SK-N-SH (cell line): ENCODE results near the gene TMEM243.

Source experiments
- CTCF ChIP-seq: fragments of 200-600 bp; sonication (generic); IDR thresholded peaks from 2 replicates; pipeline ENCODE4 v1.6.1; 2017; ENCODE audit warnings: antibody characterized with exemption, mild to moderate bottlenecking, moderate library complexity
- MXI1 ChIP-seq: IDR thresholded peaks from 2 replicates; pipeline ENCODE4 v1.6.1; 2012; ENCODE audit warnings: mild to moderate bottlenecking, low read depth, low read length, improper control_type of control experiment

GRCh38 chr7:87152897-87153641, 66.5 kb downstream of the TMEM243 start:
- TF ChIP-seq CTCF, result no peak
- TF ChIP-seq MXI1, result no peak
